ENCODE results near the gene ATF7IP2.

The ATF7IP2 gene

DNA sequence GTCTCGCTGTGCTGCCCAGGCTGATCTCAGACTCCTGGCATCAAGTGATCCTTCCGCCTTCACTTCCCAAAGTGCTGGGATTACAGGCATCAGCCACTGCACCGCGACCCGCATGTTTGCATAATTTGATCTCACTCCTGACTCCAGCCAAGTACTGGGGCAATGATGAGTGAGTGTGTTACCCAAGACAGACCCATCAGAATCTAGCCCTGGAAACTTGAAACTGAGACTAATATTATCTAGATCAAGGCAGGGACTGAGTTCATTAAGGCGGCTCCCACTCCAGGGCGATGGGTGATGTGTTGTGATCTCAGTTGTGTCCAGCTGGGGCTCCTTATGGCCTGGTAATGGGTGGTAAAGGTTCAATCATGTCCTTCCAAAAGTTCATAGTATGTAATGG, 141.1 kb downstream of the ATF7IP2 start:
- H3K4me3 ChIP-seq (ENCODE audit: low read depth, low read length): no peak overlapping the region
- 0 out of 2 replicates have a peak, but pooled peaks cover 3% of the 10 kb centered on the region for H3K36me3 ChIP-seq (ENCODE audit: control insufficient read depth, insufficient read depth, low read length)
- H3K4me1 ChIP-seq (ENCODE audit: control insufficient read depth, insufficient read depth, low read length): no peaks in the 10 kb centered on the region
- no peaks in the 10 kb centered on the region for H3K27me3 ChIP-seq (ENCODE audit: control insufficient read depth, insufficient read depth, low read length)
- no peak overlapping the region for H3K9ac ChIP-seq (ENCODE audit: low read length)
- no peaks in the 10 kb centered on the region for H3K9me3 ChIP-seq (ENCODE audit: control insufficient read depth, insufficient read depth, low read depth, low read length)
- H3K27ac ChIP-seq (ENCODE audit: low read depth, low read length): no peak overlapping the region

DNA sequence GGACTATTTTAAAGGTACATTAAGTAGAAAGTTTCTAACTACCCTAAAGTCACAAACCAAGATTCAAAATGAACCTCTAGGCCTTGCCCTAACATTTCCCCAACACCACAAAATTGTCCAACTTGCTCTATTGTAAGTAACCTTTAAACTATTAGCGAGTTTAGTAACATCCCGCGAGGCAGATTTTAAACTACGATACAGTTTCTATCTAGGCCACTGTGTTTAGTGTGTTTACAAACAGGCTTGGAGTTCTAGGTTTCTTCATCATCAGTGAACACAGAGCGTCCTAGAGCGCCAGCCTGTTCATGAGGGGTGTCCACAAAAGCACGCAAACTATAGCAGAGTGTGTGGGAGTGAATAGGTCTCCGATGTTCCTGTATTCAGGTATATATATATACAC, 142.8 kb downstream of the ATF7IP2 start:
- Histone ChIP-seq H3K4me1 (ENCODE audit: control insufficient read depth, insufficient read depth, low read length) (no peaks in the 10 kb centered on the region), H3K9ac (ENCODE audit: low read length) (no peak overlapping the region), H3K4me3 (ENCODE audit: low read depth, low read length) (no peak overlapping the region), H3K36me3 (ENCODE audit: control insufficient read depth, insufficient read depth, low read length) (0 out of 2 replicates have a peak, but pooled peaks cover 3% of the 10 kb centered on the region), H3K27me3 (ENCODE audit: control insufficient read depth, insufficient read depth, low read length) (no peaks in the 10 kb centered on the region), H3K9me3 (ENCODE audit: control insufficient read depth, insufficient read depth, low read depth, low read length) (no peaks in the 10 kb centered on the region), H3K27ac (ENCODE audit: low read depth, low read length) (no peak overlapping the region)

- Histone ChIP-seq H3K27me3 (ENCODE audit: control insufficient read depth, insufficient read depth, low read length) (no peaks in the 10 kb centered on the region), H3K27ac (ENCODE audit: low read depth, low read length) (no peak overlapping the region), H3K9me3 (ENCODE audit: control insufficient read depth, insufficient read depth, low read depth, low read length) (no peaks in the 10 kb centered on the region), H3K4me3 (ENCODE audit: low read depth, low read length) (no peak overlapping the region), H3K9ac (ENCODE audit: low read length) (no peak overlapping the region), H3K4me1 (ENCODE audit: control insufficient read depth, insufficient read depth, low read length) (no peaks in the 10 kb centered on the region), H3K36me3 (ENCODE audit: control insufficient read depth, insufficient read depth, low read length) (0 out of 2 replicates have a peak, but pooled peaks cover 3% of the 10 kb centered on the region)
Observed at GRCh38 chr16:10529895-10530669, 144.2 kb downstream of the ATF7IP2 start.

DNA sequence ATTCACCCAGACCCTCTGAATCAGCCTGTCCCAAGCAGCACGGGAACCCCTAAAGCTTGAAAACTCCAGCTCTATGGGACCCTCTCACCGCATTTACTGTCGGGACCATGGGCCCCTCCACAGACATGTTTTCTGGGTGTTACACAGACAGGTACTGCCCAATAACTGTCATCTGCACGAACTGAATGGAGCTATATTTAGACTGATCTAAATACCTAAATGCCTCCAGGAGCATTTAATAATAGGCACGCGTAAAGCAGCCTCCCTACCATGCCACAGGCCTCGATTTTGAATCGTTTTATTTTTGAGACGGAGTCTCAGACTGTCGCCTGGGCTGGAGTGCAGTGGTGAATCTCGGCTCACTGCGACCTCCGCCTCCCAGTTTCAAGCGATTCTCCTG, 144.8 kb downstream of the ATF7IP2 start:
- Histone ChIP-seq H3K4me3 (ENCODE audit: low read depth, low read length) (no peak overlapping the region), H3K4me1 (ENCODE audit: control insufficient read depth, insufficient read depth, low read length) (no peaks in the 10 kb centered on the region), H3K9me3 (ENCODE audit: control insufficient read depth, insufficient read depth, low read depth, low read length) (no peaks in the 10 kb centered on the region), H3K27me3 (ENCODE audit: control insufficient read depth, insufficient read depth, low read length) (no peaks in the 10 kb centered on the region), H3K9ac (ENCODE audit: low read length) (no peak overlapping the region), H3K27ac (ENCODE audit: low read depth, low read length) (no peak overlapping the region), H3K36me3 (ENCODE audit: control insufficient read depth, insufficient read depth, low read length) (0 out of 2 replicates have a peak, but pooled peaks cover 3% of the 10 kb centered on the region)

DNA sequence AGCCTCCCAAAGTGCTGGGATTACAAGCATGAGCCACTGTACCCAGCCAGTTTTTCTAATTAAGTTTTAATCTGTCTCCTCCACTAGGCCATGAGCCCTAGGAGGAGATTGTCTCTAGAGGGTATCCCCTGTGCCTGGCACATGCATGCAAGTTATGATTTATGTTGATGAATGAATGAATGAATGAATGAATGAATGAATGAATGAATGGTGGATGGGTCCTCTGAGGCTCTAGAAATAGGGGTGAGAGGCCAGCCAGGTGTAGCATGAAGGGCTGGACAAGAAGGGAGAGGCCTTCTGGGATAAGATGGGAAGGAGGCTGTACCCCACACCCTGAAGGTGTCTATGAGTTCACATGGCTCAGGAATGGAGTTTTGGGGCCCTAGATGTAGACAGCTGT, 145.7 kb downstream of the ATF7IP2 start:
- Histone ChIP-seq H3K4me1 (ENCODE audit: control insufficient read depth, insufficient read depth, low read length) (no peaks in the 10 kb centered on the region), H3K36me3 (ENCODE audit: control insufficient read depth, insufficient read depth, low read length) (0 out of 2 replicates have a peak, but pooled peaks cover 3% of the 10 kb centered on the region), H3K9ac (ENCODE audit: low read length) (no peak overlapping the region), H3K4me3 (ENCODE audit: low read depth, low read length) (no peak overlapping the region), H3K27me3 (ENCODE audit: control insufficient read depth, insufficient read depth, low read length) (no peaks in the 10 kb centered on the region), H3K27ac (ENCODE audit: low read depth, low read length) (no peak overlapping the region), H3K9me3 (ENCODE audit: control insufficient read depth, insufficient read depth, low read depth, low read length) (no peaks in the 10 kb centered on the region)
